Measurements from ENCODE around the gene FEZF2.
A peak's percentile ranks its signal among the peaks of the same experiment; 100 is the strongest.

Gene FEZF2

GRCh38 chr3:62372621-62373041 lies 719 bp downstream of the FEZF2 start:
- no peak for FAIRE-seq

GRCh38 chr3:62371720-62372591 lies 1.4 kb downstream of the FEZF2 start:
- no peak for FAIRE-seq

DNA sequence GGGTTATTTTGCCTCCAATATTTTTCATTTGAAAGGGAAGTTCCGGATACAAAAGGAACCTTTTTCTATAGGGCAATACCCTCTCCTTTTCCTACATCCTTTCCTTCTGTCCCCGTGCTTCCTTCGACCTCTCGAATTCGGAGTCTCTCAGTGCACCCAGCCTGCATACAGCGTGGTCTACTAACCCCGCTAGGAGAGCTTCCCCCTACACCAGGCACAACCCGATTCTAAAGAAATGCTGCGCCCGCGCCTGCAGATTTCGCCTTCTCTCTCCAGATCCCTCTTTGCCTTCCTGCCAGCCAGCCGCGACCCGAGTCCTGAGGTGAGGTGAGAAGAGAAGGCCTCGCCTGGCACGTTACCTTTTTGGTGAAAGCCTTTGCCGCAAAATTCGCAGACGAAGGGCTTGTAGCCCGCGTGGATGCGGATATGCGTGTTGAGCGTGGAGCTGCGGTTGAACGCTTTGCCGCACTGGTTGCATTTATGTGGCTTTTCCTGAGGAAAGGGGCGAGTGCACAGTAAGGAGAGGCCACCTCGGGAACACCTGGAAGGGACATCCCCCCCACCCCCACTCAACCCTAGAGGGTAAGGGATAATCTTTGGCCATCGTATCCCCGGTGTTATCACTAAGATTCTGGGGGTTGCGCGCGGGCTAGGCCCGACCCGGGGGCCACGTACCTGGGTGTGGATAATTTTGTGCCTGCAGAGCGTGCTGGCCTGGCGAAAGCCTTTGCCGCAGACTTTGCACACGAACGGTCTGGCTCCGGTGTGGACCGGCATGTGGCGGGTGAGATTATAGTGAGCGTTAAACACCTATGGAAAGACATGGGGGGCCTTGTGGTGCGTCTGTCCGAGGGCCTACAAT lies 2.3 kb downstream of the FEZF2 start:
- no peak for FAIRE-seq

DNA sequence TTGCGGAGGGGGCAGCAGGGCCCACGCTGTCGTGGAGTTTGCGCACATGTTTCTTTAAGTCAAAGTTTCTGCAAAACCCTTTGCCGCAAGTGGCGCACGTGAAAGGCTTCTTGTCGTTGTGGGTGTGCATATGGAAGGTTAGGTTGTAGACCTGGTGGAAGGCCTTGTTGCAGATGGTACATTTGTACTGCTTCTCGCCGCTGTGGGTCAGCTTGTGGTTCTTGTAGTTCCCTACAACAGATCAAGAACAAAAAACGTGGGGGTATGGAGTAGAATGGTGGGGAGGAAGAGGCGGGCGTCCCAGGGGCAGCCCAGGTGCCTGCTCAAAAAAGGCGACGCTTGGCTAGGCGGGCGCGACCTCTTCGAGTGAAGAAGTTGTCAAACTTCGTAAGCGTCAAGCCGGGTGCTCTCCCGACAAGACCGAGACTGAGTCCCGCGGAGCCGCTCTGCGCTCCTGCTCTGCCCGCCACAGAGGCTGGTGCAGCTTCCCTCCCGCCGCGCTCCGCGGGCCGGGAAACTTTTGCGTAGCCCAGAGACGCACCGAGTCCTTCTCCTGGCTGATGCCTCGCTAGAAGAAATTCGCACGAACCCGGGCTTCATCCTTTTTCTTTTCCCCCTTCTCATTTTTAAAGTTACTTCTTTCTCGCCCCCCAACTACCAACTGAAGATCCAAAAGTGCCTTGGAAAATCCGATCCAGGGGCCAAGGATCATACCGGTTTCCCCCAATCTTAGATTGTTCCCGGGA lies 3.1 kb downstream of the FEZF2 start:
- FAIRE-seq = no peak

DNA sequence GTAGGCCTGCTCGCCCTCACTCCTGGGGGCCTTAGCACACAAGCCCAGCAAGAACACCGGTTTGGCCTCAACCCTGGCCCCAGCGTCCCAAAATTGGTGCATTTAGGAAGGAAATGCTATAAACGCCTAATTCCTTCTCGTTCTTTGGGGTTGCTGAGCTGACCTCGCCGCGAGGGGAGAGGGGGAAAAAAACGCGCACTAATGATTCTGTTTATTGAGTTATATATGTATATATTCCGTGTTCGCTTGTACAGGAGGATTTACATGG lies 3.9 kb downstream of the FEZF2 start:
- FAIRE-seq = no peak

- no peak for FAIRE-seq
These were observed 4.5 kb downstream of the FEZF2 start for GRCh38 chr3:62368705-62369475.

DNA sequence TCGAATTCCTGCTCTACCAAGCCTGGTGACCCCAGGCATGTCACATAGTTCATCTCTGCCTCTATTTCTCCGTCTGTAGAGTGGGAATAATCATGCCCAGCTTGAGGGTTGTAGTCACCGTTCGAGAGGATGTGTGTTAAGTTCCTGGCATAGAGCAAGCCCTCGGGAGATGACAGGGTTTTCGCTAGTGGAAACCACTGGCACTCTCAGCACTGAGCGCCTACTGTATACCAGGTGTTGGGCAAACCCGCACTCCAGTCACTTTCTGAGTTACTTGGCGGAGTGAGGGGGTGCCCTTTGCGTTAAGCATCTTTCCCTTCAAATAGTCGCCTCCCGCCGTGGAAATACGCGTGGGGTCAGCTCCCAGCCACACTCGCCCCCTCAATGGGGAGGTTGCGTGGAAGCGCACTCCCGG lies 5.1 kb downstream of the FEZF2 start:
- no peak for FAIRE-seq

GRCh38 chr3:62367763-62368195 lies 5.6 kb downstream of the FEZF2 start:
- no peak for FAIRE-seq

GRCh38 chr3:62366126-62366484 lies 7.2 kb downstream of the FEZF2 start:
- FAIRE-seq = no peak

GRCh38 chr3:62365391-62366125 lies 7.8 kb downstream of the FEZF2 start:
- no peak for FAIRE-seq

GRCh38 chr3:62364191-62364590 lies 9.2 kb downstream of the FEZF2 start:
- no peak for FAIRE-seq

GRCh38 chr3:62363275-62363674 lies 10.1 kb downstream of the FEZF2 start:
- FAIRE-seq = no peak

DNA sequence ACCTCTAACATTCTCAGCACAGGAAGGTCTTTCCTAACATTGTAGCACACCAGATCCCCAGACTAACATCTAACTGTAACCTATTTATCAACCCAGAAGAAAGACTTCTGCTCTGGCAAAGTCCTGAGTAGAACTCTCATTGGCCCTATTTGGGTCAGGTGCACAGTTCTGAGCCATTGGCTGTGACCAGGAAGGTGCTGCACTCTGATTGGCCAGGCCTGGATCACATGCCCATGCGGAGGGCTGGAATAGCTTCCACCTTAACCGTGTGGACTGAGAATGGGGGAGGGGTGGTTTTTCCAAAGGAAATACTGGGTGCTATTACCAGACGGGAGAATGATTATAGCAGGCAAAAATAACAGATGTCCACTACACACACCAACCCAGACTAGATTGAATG lies 11.5 kb downstream of the FEZF2 start:
- FAIRE-seq = no peak

DNA sequence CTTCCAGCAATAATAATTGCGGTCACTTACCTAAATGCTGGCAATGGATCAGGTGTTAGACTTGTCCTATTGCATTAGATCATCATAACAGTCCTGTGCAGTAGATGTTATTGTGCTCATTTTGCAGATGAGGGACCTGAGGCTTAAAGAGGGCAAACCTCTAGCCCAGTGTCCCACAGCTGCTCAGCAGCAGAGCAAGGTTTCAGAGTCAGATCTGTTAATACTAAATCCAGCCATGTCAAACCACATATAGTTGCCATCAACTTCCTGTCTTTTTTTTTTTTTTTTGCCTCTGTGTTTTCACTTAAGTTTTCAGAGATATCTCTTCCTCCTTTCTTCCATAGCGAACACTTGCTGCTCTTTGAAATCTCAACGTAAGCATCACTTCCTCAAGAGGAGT lies 12.1 kb downstream of the FEZF2 start:
- no peak for FAIRE-seq

- FAIRE-seq = no peak
These were observed 13.8 kb downstream of the FEZF2 start for GRCh38 chr3:62359531-62359930.

DNA sequence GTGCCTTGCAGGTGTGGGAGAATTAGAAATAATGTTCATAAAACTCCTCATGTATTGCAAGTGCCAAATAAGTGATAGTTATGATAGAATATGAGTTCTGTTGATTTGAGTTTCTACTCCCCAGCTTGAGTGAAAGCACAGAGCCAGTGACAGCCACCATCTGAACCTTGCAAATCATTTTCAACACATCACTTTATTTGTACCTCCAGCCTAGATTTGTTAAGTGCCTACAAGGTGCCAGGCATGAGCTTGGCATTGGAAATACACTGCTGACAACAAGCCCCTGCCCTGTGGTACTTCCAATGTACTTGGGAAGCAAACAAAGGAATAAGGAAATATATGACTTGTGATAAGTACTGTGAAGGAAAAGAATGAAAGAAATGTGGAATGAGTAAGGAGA lies 17.0 kb downstream of the FEZF2 start:
- no peak for FAIRE-seq

GRCh38 chr3:62355703-62356102 lies 17.6 kb downstream of the FEZF2 start:
- no peak for FAIRE-seq

- FAIRE-seq = no peak
These were observed 29.6 kb downstream of the FEZF2 start for GRCh38 chr3:62343755-62344154.

GRCh38 chr3:62335196-62335595 lies 38.2 kb downstream of the FEZF2 start:
- FAIRE-seq = no peak

GRCh38 chr3:62332835-62333244 lies 40.5 kb downstream of the FEZF2 start:
- FAIRE-seq = peak; percentile 97

- no peak for FAIRE-seq
These were observed 41.3 kb downstream of the FEZF2 start for GRCh38 chr3:62332017-62332416.

GRCh38 chr3:62329971-62330370 lies 43.4 kb downstream of the FEZF2 start:
- FAIRE-seq = no peak
